G401.6 (cell line): ENCODE data around the gene TBC1D3B.
"Not testable (repeated sequence)": the region's sequence is repeated elsewhere in the genome, so short reads cannot be mapped to it uniquely, and the experiment has no call there.

Source experiments
- FAIRE-seq: peaks from 2 replicates; lab custom pipeline; 2012; peaks lifted over from hg19 to GRCh38; lab: Jason Lieb, UNC

Gene TBC1D3B

GRCh38 chr17:36128411-36128978 is 47.9 kb downstream of the TBC1D3B start:
- FAIRE-seq, result no peak

- no peak for FAIRE-seq
Observed at GRCh38 chr17:36127911-36128310, 48.5 kb downstream of the TBC1D3B start.

- FAIRE-seq, result no peak
Observed at GRCh38 chr17:36127199-36127893, 49.1 kb downstream of the TBC1D3B start.

GRCh38 chr17:36124879-36125824 is 51.3 kb downstream of the TBC1D3B start:
- no peak for FAIRE-seq

- FAIRE-seq, result no peak
Observed at GRCh38 chr17:36123431-36123830, 53.0 kb downstream of the TBC1D3B start.

- not testable (repeated sequence) for FAIRE-seq
Observed at GRCh38 chr17:36121099-36121498, 55.3 kb downstream of the TBC1D3B start.

- no peak for FAIRE-seq
Observed at GRCh38 chr17:36120221-36120620, 56.2 kb downstream of the TBC1D3B start.

- FAIRE-seq, result no peak
Observed at GRCh38 chr17:36118477-36119353, 57.7 kb downstream of the TBC1D3B start.

GRCh38 chr17:36117505-36118382 is 58.7 kb downstream of the TBC1D3B start:
- FAIRE-seq, result no peak
